DMS 273 treated with DMSO at 0.1 percent for 48 hours (cell line): ENCODE data around the gene CCR2.

ENCODE experiments used
- DNase-seq: peaks from one replicate; lab custom pipeline; 2025; lab: John Stamatoyannopoulos, UW

The CCR2 gene

DNA sequence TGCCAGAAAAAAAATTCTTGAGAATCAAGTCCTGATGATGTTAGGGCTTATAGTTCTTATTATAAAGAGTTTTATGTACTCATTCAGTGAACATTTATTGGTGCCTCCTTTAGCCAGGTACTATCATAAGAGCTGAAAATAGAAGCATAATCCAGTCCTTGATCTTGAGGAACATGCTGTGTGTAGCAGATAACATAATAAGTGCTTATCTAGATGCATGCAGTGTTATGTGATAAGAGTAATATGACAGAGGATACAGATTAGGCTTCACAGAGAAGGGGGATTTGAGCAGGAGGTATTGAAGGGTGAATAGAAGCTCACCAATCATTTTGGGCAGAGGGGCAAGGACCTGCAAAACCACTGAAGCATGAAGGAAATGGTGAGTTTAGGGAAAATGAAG is 1.1 kb downstream of the CCR2 start:
- no peak for DNase-seq

DNA sequence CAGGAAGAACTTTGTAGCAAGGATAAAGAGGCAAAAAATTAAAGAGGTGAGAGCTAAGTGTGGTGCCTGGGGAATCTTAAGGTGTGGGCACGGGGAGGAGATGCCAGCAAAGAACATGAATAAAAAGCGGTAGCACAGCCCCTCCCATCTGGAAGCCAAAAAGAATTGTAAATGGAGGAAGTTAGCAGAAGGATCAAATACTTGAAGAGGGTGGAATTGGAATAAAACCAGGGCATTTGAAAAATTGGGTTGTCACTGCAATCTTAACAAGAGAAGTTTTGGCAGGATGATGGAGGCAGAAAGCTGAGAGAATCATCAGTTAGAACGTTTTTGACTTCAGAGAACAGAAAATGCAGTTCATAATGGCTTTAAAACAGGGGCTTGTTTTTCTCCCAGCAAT is 2.4 kb downstream of the CCR2 start:
- no peak for DNase-seq

DNA sequence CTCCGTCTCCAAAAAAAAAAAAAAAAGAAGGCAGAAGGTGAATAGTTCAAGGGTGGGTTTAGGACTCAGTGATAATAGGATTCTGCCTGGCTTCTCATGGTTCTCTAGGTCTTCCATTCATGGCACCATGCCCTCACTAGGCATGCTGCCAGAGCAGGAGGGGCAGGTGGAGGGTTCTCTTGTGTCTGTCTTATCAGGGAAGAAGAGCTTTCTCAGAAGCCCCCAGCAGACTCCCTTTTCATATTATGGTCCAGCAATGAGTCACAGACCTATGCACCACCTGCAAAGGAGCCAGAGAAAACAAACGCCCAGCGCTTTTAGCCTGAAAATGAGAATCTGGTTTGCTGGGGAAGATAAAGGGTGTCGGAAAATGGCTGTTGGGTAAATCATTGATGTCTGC is 3.0 kb downstream of the CCR2 start:
- no peak for DNase-seq

DNA sequence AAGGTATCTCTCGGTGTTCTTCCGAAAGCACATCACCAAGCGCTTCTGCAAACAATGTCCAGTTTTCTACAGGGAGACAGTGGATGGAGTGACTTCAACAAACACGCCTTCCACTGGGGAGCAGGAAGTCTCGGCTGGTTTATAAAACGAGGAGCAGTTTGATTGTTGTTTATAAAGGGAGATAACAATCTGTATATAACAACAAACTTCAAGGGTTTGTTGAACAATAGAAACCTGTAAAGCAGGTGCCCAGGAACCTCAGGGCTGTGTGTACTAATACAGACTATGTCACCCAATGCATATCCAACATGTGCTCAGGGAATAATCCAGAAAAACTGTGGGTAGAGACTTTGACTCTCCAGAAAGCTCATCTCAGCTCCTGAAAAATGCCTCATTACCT is 4.6 kb downstream of the CCR2 start:
- DNase-seq = no peak

DNA sequence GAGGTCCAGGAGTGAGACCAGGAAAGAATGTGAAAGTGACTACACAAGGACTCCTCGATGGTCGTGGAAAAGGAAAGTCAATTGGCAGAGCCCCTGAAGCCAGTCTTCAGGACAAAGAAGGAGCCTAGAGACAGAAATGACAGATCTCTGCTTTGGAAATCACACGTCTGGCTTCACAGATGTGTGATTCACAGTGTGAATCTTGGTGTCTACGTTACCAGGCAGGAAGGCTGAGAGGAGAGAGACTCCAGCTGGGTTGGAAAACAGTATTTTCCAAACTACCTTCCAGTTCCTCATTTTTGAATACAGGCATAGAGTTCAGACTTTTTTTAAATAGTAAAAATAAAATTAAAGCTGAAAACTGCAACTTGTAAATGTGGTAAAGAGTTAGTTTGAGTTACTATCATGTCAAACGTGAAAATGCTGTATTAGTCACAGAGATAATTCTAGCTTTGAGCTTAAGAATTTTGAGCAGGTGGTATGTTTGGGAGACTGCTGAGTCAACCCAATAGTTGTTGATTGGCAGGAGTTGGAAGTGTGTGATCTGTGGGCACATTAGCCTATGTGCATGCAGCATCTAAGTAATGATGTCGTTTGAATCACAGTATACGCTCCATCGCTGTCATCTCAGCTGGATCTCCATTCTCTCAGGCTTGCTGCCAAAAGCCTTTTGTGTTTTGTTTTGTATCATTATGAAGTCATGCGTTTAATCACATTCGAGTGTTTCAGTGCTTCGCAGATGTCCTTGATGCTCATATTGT is 6.0 kb downstream of the CCR2 start:
- DNase-seq = no peak

DNA sequence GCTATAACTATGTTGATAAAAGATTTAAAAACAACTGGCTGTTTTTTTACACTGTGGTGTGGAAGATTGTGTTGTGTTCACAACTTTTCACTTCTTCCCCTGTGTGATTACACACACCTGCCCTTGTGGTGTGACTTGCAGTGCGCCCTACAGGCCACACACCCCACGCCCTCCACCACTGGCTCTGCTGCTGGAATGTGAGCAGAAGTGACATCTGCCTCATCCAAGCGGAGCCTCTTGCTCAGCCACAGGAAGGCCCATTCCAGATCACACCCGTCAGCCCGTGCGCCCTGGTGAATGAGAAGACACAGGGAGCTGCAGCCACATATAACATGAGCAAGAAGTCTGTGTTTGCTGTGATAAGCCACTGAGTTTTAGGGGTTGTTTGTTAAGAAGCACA is 7.0 kb downstream of the CCR2 start:
- DNase-seq = no peak

DNA sequence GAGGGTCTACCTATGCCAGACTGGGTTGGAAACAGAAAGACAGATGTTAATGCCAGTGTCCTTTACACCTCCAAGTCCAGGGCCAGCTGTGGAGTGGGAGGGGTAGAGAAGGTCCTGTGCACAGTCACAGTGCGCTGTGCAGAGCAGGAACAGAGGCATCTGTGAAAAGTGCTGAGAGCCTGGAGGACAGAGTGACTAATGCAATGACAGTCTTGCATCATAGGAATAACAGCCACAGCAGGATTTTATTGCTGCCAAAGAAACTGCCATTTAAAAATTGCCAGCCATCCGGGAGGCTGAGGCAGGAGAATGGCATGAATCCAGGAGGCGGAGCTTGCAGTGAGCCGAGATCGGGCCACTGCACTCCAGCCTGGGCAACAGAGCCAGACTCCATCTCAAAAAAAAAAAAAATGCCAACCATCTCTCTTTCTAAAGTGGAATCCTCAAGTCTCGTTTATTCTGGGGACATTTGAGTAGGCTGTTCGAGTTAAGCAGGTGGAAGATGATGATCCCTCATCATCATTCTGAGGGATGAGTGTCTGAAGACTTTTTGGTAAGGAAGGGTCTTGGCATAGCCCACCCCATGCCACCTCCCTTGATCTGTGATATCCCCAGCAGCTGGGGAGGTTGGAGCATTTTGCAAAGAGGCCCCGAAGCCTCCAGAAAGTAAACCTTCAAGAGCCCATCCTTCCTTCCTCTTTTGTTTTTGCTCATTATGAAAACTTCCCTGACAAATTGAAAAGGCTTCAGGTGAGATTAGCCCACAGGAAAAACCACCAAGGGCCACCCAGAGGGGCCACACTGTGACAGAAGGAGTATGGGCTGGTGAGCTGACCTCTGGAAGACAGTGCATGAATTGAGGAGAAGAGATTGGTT is 7.7 kb downstream of the CCR2 start:
- DNase-seq = no peak

DNA sequence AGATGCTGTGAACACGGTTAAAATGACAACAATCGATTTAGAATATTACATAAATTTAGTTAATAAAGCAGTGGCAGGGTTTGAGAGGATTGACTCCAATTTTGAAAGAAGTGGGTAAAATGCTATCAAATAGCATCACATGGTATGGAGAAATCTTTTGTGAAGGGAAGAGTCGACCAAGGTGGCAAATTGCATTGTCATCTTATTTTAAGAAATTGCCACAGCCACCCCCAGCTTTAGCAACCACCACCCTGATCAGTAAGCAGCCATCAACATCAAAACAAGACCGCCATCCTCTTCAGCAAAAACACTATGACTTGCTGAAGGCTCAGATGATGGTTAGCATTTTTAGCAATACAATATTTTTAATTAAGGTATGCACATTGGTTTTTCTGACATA is 11.1 kb downstream of the CCR2 start:
- DNase-seq = no peak

DNA sequence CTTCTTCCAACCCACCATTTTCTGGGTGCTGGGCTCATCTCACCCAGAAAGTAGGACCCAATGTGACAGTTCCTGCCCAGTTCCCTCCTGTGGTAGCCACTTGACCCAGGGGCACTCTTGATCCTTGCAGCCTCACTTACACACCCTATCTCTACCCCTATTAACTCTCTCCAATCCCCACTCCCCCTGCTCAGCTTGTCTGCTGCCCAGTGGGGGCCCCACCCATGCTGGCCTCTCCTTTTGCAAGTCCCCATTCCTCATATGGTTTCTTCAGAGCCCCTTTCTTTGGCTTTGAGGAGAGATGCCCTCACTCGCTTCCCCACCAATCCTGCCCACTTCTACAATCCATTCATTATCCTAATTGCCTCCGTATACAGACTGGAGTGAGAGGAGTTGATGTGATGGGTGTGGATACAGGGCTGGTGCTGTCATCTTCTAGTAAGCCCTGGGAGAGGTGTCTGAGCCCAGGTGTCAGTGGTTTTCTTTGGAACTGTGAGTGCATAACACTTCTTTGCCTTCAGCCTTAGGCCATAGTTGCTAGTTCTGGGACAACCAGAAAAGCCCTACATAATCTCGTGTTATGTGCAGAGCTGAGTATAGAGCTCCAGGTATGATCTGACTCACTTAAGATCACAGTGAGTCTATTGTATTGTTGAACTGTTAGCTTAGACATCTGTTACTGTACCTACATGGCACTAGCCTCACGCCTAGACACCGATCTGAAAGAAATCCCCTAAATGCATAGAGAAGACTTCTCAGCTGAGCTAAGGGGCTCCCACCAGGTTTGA is 12.0 kb downstream of the CCR2 start:
- DNase-seq = no peak

DNA sequence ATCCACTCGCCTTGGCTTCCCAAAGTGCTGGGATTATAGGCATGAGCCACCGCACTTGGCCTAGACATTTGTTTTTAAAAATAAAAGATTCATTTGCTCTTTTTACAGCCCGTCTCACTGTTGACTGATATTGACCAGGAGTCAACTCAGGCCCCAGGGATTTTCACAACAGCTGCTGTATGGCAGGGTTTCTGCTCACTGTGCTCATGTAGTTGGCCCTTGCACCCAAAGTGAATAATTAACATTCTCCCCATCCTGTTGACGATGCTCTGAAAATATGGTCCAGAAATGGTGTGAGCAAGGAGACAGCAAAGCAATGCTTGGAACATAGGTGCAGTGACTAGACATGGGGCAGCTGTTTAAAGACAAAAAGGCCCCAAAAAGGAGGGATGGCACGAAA is 13.9 kb downstream of the CCR2 start:
- no peak for DNase-seq

DNA sequence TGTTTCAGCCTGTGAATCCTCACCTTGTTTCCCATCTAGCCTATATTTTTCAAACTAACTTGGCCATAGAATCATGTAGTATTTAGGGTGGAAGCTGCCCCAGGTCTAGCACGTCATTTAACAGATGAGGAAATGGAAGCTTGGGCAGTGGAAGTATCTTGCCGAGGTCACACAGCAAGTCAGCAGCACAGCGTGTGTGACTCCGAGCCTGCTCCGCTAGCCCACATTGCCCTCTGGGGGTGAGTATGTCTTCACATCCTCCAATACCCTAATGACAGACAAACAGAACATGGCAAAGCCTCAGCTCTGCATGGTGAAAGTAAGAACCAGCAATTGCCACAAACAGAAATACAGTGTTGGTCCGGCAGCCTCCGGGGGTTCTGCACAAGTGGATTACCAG is 14.7 kb downstream of the CCR2 start:
- no peak for DNase-seq

DNA sequence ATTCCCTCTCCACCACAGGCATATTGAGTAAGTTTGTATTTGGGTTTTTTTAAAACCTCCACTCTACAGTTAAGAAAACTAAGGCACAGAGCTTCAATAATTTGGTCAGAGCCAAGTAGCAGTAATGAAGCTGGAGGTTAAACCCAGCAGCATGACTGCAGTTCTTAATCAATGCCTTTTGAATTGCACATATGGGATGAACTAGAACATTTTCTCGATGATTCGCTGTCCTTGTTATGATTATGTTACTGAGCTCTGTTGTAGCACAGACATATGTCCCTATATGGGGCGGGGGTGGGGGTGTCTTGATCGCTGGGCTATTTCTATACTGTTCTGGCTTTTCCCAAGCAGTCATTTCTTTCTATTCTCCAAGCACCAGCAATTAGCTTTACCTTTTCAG is 15.2 kb downstream of the CCR2 start:
- no peak for DNase-seq

DNA sequence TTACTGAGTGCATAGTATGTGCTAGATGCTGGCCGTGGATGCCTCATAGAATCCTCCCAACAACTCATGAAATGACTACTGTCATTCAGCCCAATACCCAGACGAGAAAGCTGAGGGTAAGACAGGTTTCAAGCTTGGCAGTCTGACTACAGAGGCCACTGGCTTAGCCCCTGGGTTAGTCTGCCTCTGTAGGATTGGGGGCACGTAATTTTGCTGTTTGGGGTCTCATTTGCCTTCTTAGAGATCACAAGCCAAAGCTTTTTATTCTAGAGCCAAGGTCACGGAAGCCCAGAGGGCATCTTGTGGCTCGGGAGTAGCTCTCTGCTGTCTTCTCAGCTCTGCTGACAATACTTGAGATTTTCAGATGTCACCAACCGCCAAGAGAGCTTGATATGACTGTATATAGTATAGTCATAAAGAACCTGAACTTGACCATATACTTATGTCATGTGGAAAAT is 15.8 kb downstream of the CCR2 start:
- DNase-seq = no peak

DNA sequence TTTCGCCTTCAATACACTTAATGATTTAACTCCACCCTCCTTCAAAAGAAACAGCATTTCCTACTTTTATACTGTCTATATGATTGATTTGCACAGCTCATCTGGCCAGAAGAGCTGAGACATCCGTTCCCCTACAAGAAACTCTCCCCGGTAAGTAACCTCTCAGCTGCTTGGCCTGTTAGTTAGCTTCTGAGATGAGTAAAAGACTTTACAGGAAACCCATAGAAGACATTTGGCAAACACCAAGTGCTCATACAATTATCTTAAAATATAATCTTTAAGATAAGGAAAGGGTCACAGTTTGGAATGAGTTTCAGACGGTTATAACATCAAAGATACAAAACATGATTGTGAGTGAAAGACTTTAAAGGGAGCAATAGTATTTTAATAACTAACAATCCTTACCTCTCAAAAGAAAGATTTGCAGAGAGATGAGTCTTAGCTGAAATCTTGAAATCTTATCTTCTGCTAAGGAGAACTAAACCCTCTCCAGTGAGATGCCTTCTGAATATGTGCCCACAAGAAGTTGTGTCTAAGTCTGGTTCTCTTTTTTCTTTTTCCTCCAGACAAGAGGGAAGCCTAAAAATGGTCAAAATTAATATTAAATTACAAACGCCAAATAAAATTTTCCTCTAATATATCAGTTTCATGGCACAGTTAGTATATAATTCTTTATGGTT is 17.1 kb downstream of the CCR2 start, which contains the start of gene CCR5:
TSS of gene CCR5 (plus strand) at position 108 of the 680 bp plus-strand sequence. CDS start 1,957 bp downstream, outside the sequence.
- no peak for DNase-seq

DNA sequence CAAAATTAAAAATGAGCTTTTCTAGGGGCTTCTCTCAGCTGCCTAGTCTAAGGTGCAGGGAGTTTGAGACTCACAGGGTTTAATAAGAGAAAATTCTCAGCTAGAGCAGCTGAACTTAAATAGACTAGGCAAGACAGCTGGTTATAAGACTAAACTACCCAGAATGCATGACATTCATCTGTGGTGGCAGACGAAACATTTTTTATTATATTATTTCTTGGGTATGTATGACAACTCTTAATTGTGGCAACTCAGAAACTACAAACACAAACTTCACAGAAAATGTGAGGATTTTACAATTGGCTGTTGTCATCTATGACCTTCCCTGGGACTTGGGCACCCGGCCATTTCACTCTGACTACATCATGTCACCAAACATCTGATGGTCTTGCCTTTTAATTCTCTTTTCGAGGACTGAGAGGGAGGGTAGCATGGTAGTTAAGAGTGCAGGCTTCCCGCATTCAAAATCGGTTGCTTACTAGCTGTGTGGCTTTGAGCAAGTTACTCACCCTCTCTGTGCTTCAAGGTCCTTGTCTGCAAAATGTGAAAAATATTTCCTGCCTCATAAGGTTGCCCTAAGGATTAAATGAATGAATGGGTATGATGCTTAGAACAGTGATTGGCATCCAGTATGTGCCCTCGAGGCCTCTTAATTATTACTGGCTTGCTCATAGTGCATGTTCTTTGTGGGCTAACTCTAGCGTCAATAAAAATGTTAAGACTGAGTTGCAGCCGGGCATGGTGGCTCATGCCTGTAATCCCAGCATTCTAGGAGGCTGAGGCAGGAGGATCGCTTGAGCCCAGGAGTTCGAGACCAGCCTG is 17.8 kb downstream of the CCR2 start:
- DNase-seq = no peak

DNA sequence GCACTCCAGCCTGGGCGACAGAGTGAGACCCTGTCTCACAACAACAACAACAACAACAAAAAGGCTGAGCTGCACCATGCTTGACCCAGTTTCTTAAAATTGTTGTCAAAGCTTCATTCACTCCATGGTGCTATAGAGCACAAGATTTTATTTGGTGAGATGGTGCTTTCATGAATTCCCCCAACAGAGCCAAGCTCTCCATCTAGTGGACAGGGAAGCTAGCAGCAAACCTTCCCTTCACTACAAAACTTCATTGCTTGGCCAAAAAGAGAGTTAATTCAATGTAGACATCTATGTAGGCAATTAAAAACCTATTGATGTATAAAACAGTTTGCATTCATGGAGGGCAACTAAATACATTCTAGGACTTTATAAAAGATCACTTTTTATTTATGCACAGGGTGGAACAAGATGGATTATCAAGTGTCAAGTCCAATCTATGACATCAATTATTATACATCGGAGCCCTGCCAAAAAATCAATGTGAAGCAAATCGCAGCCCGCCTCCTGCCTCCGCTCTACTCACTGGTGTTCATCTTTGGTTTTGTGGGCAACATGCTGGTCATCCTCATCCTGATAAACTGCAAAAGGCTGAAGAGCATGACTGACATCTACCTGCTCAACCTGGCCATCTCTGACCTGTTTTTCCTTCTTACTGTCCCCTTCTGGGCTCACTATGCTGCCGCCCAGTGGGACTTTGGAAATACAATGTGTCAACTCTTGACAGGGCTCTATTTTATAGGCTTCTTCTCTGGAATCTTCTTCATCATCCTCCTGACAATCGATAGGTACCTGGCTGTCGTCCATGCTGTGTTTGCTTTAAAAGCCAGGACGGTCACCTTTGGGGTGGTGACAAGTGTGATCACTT is 18.8 kb downstream of the CCR2 start:
- no peak for DNase-seq

DNA sequence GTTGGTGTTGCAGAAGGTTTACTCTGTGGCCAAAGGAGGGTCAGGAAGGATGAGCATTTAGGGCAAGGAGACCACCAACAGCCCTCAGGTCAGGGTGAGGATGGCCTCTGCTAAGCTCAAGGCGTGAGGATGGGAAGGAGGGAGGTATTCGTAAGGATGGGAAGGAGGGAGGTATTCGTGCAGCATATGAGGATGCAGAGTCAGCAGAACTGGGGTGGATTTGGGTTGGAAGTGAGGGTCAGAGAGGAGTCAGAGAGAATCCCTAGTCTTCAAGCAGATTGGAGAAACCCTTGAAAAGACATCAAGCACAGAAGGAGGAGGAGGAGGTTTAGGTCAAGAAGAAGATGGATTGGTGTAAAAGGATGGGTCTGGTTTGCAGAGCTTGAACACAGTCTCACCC is 20.8 kb downstream of the CCR2 start:
- no peak for DNase-seq

DNA sequence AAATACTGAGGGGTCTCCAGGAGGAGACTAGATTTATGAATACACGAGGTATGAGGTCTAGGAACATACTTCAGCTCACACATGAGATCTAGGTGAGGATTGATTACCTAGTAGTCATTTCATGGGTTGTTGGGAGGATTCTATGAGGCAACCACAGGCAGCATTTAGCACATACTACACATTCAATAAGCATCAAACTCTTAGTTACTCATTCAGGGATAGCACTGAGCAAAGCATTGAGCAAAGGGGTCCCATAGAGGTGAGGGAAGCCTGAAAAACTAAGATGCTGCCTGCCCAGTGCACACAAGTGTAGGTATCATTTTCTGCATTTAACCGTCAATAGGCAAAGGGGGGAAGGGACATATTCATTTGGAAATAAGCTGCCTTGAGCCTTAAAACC is 21.3 kb downstream of the CCR2 start:
- DNase-seq = no peak

DNA sequence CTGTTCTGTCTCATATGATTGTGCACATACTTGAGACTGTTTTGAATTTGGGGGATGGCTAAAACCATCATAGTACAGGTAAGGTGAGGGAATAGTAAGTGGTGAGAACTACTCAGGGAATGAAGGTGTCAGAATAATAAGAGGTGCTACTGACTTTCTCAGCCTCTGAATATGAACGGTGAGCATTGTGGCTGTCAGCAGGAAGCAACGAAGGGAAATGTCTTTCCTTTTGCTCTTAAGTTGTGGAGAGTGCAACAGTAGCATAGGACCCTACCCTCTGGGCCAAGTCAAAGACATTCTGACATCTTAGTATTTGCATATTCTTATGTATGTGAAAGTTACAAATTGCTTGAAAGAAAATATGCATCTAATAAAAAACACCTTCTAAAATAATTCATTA is 21.9 kb downstream of the CCR2 start:
- no peak for DNase-seq

DNA sequence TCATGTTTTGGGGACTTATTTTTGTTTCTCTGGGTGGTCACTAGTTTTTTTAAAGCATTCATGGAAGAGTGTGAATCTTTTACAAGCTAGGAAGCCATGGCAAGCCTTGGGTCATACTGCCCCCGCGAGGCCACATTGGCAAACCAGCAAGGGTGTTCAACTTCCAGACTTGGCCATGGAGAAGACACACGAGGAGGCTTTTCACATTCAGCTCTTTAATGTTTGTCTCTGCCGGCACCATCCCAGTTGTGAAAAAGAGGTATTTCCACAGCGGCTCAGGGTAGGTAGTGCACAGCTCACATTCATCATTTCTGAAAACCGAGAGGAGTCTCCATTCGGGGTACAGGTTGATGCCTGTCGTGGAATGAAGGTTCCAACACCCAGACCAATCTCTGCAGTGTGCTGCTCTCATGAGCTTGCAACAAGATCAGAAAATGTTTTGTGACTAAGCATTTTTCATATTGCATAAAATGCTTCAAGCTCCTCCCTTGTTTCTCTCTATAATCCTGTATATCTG is 24.6 kb downstream of the CCR2 start:
- no peak for DNase-seq
